ENCODE results near the gene NMRK2.
A peak's percentile ranks its signal among the peaks of the same experiment; 100 is the strongest.

DNA sequence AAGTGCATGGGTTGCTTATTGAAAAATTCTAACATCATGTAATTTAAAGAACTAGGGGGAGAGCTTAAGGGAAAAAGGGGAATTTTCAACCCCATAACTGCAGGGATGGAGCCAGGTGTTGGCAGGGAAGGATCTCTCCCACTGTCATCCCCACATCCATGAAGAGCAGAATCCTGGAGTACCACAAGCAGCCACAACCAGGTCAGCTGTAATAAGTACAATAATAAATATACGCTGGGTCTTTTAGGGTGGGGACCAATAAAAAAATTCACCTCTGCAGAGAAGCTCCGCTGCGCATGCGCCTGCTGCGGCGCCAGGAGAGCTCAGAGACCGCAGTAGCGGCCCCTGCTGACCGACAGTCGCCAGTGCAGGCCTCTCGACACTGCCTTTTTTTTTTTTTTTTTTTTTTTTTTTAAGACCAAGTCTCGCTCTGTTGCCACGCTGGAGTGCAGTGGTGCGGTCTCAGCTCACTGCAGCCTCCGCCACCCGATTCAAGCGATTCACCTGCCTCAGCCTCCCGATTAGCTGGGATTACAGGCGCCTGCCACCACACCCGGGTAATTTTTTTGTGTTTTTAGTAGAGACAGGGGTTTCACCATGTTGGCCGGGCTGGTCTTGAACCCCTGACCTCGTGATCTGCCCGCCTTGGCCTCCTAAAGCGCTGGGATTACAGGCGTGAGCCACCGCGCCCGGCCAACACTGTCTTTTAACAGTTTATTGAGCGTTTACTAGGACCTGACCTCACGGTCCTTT, 54.9 kb downstream of the NMRK2 start:
- TF ChIP-seq, protein P1, sequence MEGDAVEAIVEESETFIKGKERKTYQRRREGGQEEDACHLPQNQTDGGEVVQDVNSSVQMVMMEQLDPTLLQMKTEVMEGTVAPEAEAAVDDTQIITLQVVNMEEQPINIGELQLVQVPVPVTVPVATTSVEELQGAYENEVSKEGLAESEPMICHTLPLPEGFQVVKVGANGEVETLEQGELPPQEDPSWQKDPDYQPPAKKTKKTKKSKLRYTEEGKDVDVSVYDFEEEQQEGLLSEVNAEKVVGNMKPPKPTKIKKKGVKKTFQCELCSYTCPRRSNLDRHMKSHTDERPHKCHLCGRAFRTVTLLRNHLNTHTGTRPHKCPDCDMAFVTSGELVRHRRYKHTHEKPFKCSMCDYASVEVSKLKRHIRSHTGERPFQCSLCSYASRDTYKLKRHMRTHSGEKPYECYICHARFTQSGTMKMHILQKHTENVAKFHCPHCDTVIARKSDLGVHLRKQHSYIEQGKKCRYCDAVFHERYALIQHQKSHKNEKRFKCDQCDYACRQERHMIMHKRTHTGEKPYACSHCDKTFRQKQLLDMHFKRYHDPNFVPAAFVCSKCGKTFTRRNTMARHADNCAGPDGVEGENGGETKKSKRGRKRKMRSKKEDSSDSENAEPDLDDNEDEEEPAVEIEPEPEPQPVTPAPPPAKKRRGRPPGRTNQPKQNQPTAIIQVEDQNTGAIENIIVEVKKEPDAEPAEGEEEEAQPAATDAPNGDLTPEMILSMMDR (IDR thresholded peaks at IDR 0.05), result peak; percentile 73 to 89 (median 83)
- TF ChIP-seq POLR2A (IDR thresholded peaks at IDR 0.05) (no peak), POLR2AphosphoS5 (IDR thresholded peaks at IDR 0.05; ENCODE audit: insufficient read depth in 1 of 2, low read depth in 1 of 2) (peak; percentile 31 to 84)
